Kidney tubule cell (primary cell): ENCODE measurements around the gene S100PBP.
"Not testable (repeated sequence)": the region's sequence is repeated elsewhere in the genome, so short reads cannot be mapped to it uniquely, and the experiment has no call there.

Experiments used
- DNase-seq: peaks from one replicate; pipeline ENCODE4 v3.0.0-alpha.2; 2018; ENCODE audit warnings: low spot score

The S100PBP gene

DNA sequence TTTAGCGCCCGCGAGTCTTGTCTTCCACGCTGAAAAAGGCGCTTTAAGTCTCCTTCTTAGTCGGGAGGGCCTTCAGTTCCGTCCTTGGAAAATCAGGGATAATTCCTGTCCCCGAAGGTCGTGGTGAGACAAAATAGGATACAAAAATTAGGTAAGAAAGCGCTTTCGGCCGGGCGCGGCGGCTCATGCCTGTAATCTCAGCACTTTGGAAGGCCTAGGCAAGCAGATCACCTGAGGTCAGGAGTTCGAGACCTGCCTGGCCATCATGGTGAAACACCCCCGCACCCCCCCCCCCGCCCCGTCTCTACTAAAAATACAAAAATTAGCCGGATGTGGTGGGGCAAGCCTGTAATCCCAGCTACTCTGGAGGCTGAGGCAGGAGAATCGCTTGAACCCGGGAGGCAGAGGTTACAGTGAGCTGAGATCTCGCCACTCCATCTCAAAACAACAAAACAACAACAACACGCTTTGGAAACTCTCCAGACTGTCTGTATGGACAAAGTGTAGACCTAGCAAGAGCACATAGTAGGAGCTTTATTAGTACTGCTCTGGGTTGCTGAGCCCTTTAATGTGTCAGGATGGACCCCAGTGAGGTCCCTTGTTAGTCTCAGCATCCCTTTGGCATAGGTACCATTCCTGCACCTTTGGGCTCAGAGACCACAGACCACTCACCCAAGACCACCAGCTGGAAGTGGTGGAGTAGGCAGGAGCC is 84.5 kb downstream of the S100PBP start:
- no peak for DNase-seq

- DNase-seq: no peak
These were observed 85.1 kb downstream of the S100PBP start for GRCh38 chr1:32902535-32902920.

DNA sequence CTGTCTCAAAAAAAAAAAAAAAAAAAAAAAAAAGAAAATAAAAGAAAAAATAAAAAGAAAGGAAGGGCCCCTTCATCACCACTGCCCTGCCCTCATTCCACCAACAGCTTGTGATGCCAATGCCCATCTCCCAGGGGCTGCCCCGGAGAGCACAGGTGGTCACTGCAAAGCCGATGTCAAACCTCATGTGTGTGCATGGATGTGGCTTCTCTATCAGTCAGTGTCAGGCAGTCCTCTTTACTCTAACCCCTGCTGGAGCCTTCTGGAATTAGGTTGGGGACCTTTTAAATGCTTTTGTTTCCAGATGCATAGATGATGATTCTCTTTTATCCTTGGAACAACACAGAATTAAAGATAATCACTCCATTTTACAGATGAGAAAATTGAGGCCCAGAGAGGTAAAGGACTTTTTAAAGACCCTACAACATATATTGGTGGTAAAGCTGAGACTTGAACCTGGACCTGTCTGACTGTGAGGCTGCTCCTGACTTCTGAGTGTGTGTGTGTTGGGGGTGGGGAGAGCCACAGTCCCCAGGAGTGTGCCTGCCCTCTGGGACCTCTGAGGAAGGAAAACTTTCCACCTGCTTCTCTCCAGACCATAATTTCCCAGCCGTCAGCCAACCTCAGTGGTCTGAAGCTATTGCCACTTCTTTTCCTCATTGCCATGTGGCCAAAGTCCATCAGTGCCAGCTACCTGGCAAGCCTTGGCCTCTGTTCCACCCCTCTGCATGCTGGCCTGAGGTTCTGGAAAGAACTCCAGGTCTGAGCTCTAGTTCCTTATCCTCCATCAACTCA is 86.7 kb downstream of the S100PBP start:
- DNase-seq: no peak

GRCh38 chr1:32904797-32905196 is 87.3 kb downstream of the S100PBP start:
- no peak for DNase-seq

- DNase-seq: not testable (repeated sequence)
These were observed 88.1 kb downstream of the S100PBP start for GRCh38 chr1:32905588-32905987.

GRCh38 chr1:32906654-32907053 is 89.2 kb downstream of the S100PBP start:
- DNase-seq: no peak

- DNase-seq: peak; percentile 11
These were observed 90.0 kb downstream of the S100PBP start for GRCh38 chr1:32907435-32907834.
